Measurements from ENCODE around the gene PDAP1. TPM values are rescaled to one million over a fixed set of nuclear protein-coding genes. Genes with fewer than 3 reads are reported as not detected.

PDAP1 gene
- total RNA-seq, 1 experiment from 2014 or later: 180 TPM

DNA sequence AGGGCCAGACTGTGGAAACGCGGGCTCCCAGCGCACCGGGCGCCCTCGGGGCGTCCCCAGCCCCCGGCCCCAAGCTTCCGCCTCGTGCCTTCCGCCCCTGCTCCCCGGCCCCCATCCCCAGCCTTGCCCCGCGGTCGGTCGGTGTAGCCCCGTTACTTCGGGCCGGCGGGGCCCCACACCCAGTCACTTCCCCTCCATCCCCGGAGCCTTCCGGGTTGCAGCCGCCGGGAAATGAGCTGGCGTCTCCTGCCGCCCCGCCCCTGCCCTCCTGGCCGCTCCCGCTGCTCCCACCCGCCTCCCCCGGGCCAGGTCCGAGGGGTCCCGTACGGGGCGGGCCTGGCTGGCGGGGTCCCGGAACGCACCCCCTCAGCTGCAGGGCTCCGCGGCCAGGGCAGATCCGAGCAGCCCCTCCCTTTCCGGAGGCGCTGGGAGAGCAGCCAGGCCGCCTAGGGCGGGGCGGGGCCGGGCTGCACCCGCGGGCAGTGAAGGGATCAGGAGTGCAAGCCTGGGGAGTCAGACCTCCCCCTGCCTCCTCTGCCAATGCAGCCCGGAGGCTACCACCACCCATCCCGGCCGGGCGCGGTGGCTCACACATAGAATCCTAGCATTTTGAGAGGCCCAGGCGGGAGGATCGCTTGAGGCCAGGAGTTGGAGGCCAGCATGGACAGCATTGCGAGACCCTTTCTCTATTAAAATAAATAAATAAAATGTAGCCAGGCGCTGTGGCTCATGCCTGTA lies 33.2 kb downstream of the PDAP1 start:
- DNase-seq: peak; percentile 75 to 79
- peak overlapping the region; percentile 91 for H3K4me3 ChIP-seq (ENCODE audit: low read depth, low read length)
- H3K4me1 Mint-ChIP-seq (ENCODE audit: low read depth, unreplicated experiment): peaks cover 15% of the 10 kb centered on the region
- BruUV-seq (replicated peaks): no TSS peak
- peak overlapping the region; percentile 77 for H3K4me3 Mint-ChIP-seq (ENCODE audit: unreplicated experiment)
- ChIA-PET POLR2A (interaction anchor here (0.6 to 0.7 kb wide), 3 partner anchors 37 to 377 kb away, joined by 3 to 13 read pairs (median 9); no protein-coding TSS in a partner anchor), CTCF (interaction anchor here (0.7 kb wide), 1 partner anchor 1362 kb away, joined by 9 read pairs; no protein-coding TSS in a partner anchor)
- peaks cover 26% of the 10 kb centered on the region for H3K4me1 ChIP-seq
- no peak overlapping the region for H3K27ac Mint-ChIP-seq (ENCODE audit: unreplicated experiment)
- TF ChIP-seq, protein P1, sequence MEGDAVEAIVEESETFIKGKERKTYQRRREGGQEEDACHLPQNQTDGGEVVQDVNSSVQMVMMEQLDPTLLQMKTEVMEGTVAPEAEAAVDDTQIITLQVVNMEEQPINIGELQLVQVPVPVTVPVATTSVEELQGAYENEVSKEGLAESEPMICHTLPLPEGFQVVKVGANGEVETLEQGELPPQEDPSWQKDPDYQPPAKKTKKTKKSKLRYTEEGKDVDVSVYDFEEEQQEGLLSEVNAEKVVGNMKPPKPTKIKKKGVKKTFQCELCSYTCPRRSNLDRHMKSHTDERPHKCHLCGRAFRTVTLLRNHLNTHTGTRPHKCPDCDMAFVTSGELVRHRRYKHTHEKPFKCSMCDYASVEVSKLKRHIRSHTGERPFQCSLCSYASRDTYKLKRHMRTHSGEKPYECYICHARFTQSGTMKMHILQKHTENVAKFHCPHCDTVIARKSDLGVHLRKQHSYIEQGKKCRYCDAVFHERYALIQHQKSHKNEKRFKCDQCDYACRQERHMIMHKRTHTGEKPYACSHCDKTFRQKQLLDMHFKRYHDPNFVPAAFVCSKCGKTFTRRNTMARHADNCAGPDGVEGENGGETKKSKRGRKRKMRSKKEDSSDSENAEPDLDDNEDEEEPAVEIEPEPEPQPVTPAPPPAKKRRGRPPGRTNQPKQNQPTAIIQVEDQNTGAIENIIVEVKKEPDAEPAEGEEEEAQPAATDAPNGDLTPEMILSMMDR (IDR thresholded peaks at IDR 0.05; ENCODE audit: insufficient read depth in 1 of 2, low read depth in 1 of 2, low read length in 1 of 2, severe bottlenecking in 1 of 2, unreplicated experiment in 1 of 2): no peak
- no peaks in the 10 kb centered on the region for H3K9me3 ChIP-seq
- H3K36me3 Mint-ChIP-seq (ENCODE audit: insufficient read depth, unreplicated experiment): peaks cover 55% of the 10 kb centered on the region
- intact Hi-C loops (cut with micrococcal nuclease; ENCODE audit: unreplicated experiment): no loop called here
- no peaks in the 10 kb centered on the region for H3K36me3 ChIP-seq (ENCODE audit: control insufficient read depth, insufficient read depth, low read length)
- H3K9me3 Mint-ChIP-seq (ENCODE audit: unreplicated experiment): no peaks in the 10 kb centered on the region
- no peaks in the 10 kb centered on the region for H3K27me3 Mint-ChIP-seq (ENCODE audit: insufficient read depth, unreplicated experiment)
- H3K27me3 ChIP-seq (replicated peaks; ENCODE audit: control insufficient read depth, insufficient read depth, low read length): no peaks in the 10 kb centered on the region

GRCh38 chr7:99374111-99375064 lies 34.0 kb downstream of the PDAP1 start, which contains the start of gene ARPC1B:
TSS of gene ARPC1B (plus strand) at chr7:99374730. CDS start at chr7:99385715, 10,985 bp downstream.
- Mint-ChIP-seq H3K27me3 (ENCODE audit: insufficient read depth, unreplicated experiment) (no peaks in the 10 kb centered on the region), H3K4me1 (ENCODE audit: low read depth, unreplicated experiment) (peaks cover 15% of the 10 kb centered on the region), H3K36me3 (ENCODE audit: insufficient read depth, unreplicated experiment) (peaks cover 49% of the 10 kb centered on the region), H3K27ac (ENCODE audit: unreplicated experiment) (peak within 1 kb of the TSS; percentile 53), H3K9me3 (ENCODE audit: unreplicated experiment) (no peaks in the 10 kb centered on the region), H3K4me3 (ENCODE audit: unreplicated experiment) (peak within 1 kb of the TSS; percentile 77)
- Histone ChIP-seq H3K4me1 (peaks cover 26% of the 10 kb centered on the region), H3K27me3 (replicated peaks; ENCODE audit: control insufficient read depth, insufficient read depth, low read length) (no peaks in the 10 kb centered on the region), H3K9me3 (no peaks in the 10 kb centered on the region), H3K4me3 (ENCODE audit: low read depth, low read length) (peak within 1 kb of the TSS; percentile 91), H3K36me3 (ENCODE audit: control insufficient read depth, insufficient read depth, low read length) (no peaks in the 10 kb centered on the region)
- BruUV-seq (replicated peaks): no TSS peak
- POLR2A ChIA-PET: interaction anchor here (0.6 to 1.0 kb wide), 2 partner anchors 35 to 44 kb away, joined by 3 read pairs; no protein-coding TSS in a partner anchor
- peak; percentile 85 to 88 for DNase-seq
- TF ChIP-seq, protein P1 (IDR thresholded peaks at IDR 0.05; ENCODE audit: insufficient read depth in 1 of 2, low read depth in 1 of 2, low read length in 1 of 2, severe bottlenecking in 1 of 2, unreplicated experiment in 1 of 2): no peak
- CTCF ChIA-PET: no interaction called here
- intact Hi-C loops (cut with micrococcal nuclease; ENCODE audit: unreplicated experiment): no loop called here

All from Caco-2 (cell line).